Measurements from ENCODE around the gene DLG2.
"Not testable (repeated sequence)": the region's sequence is repeated elsewhere in the genome, so short reads cannot be mapped to it uniquely, and the experiment has no call there.

DLG2 gene

GRCh38 chr11:85647078-85647477 is 19.9 kb upstream of the DLG2 start:
- in situ Hi-C loops (cut with HindIII; ENCODE audit: low sequenced_read_pairs): no loop called here

- in situ Hi-C loops (cut with HindIII; ENCODE audit: low sequenced_read_pairs): no loop called here
Measured at GRCh38 chr11:85643191-85643614, 16.1 kb upstream of the DLG2 start.

GRCh38 chr11:85634747-85635146 is 7.6 kb upstream of the DLG2 start:
- in situ Hi-C loops (cut with HindIII; ENCODE audit: low sequenced_read_pairs): no loop called here

- in situ Hi-C loops (cut with HindIII; ENCODE audit: low sequenced_read_pairs): no loop called here
Measured at GRCh38 chr11:85628771-85629341, 1.7 kb upstream of the DLG2 start.

- in situ Hi-C loops (cut with HindIII; ENCODE audit: low sequenced_read_pairs): no loop called here
Measured at GRCh38 chr11:85627998-85628770, 1.0 kb upstream of the DLG2 start, which contains the start of gene TMEM126B. Gene TMEM126B, plus strand, starts transcription at chr11:85628593. Its CDS starts 15 bp downstream, at chr11:85628608.

GRCh38 chr11:85626496-85626895 is 648 bp downstream of the DLG2 start:
- in situ Hi-C loops (cut with HindIII; ENCODE audit: low sequenced_read_pairs): no loop called here

GRCh38 chr11:85620256-85620655 is 6.9 kb downstream of the DLG2 start:
- in situ Hi-C loops (cut with HindIII; ENCODE audit: low sequenced_read_pairs): no loop called here

GRCh38 chr11:85619499-85619898 is 7.6 kb downstream of the DLG2 start:
- in situ Hi-C loops (cut with HindIII; ENCODE audit: low sequenced_read_pairs): no loop called here

GRCh38 chr11:85611643-85612042 is 15.5 kb downstream of the DLG2 start:
- in situ Hi-C loops (cut with HindIII; ENCODE audit: low sequenced_read_pairs): not testable (repeated sequence)

GRCh38 chr11:85609286-85609685 is 17.9 kb downstream of the DLG2 start:
- in situ Hi-C loops (cut with HindIII; ENCODE audit: low sequenced_read_pairs): not testable (repeated sequence)

GRCh38 chr11:85608621-85609020 is 18.5 kb downstream of the DLG2 start:
- in situ Hi-C loops (cut with HindIII; ENCODE audit: low sequenced_read_pairs): not testable (repeated sequence)

- in situ Hi-C loops (cut with HindIII; ENCODE audit: low sequenced_read_pairs): not testable (repeated sequence)
Measured at GRCh38 chr11:85606237-85606636, 20.9 kb downstream of the DLG2 start.

GRCh38 chr11:85603220-85603619 is 23.9 kb downstream of the DLG2 start:
- in situ Hi-C loops (cut with HindIII; ENCODE audit: low sequenced_read_pairs): no loop called here

GRCh38 chr11:85602526-85603213 is 24.5 kb downstream of the DLG2 start:
- in situ Hi-C loops (cut with HindIII; ENCODE audit: low sequenced_read_pairs): no loop called here

- in situ Hi-C loops (cut with HindIII; ENCODE audit: low sequenced_read_pairs): no loop called here
Measured at GRCh38 chr11:85599083-85599482, 28.1 kb downstream of the DLG2 start.

- in situ Hi-C loops (cut with HindIII; ENCODE audit: low sequenced_read_pairs): no loop called here
Measured at GRCh38 chr11:85596886-85597285, 30.3 kb downstream of the DLG2 start.

- in situ Hi-C loops (cut with HindIII; ENCODE audit: low sequenced_read_pairs): no loop called here
Measured at GRCh38 chr11:85595285-85595884, 31.8 kb downstream of the DLG2 start.

- in situ Hi-C loops (cut with HindIII; ENCODE audit: low sequenced_read_pairs): no loop called here
Measured at GRCh38 chr11:85590848-85591483, 36.2 kb downstream of the DLG2 start.

GRCh38 chr11:85589373-85589772 is 37.8 kb downstream of the DLG2 start:
- in situ Hi-C loops (cut with HindIII; ENCODE audit: low sequenced_read_pairs): no loop called here

- in situ Hi-C loops (cut with HindIII; ENCODE audit: low sequenced_read_pairs): no loop called here
Measured at GRCh38 chr11:85582111-85582510, 45.0 kb downstream of the DLG2 start.

- in situ Hi-C loops (cut with HindIII; ENCODE audit: low sequenced_read_pairs): no loop called here
Measured at GRCh38 chr11:85575388-85575787, 51.8 kb downstream of the DLG2 start.

Measured in DLD1 (cell line).